ENCODE data around the gene ATP6V1G1. TPM values are rescaled to one million over a fixed set of nuclear protein-coding genes. Genes with fewer than 3 reads are reported as not detected.
"Not testable (repeated sequence)": the region's sequence is repeated elsewhere in the genome, so short reads cannot be mapped to it uniquely, and the experiment has no call there.

Gene ATP6V1G1
- total RNA-seq, 4 donors from 2014 or later = 151 to 210 (median 185) TPM

GRCh38 chr9:114565204-114565603 lies 22.4 kb upstream of the ATP6V1G1 start:
- no peaks in the 10 kb centered on the region for H3K4me1 ChIP-seq
- no peak overlapping the region for H3K4me3 ChIP-seq
- 63 to 74% methylated on average over 3 of the region's 3 CpGs for WGBS, 2 donors
- H3K36me3 ChIP-seq = no peaks in the 10 kb centered on the region
- no peak for TF ChIP-seq POLR2A (IDR thresholded peaks at IDR 0.05)
- TF ChIP-seq CTCF (IDR thresholded peaks at IDR 0.05) = no peak
- peaks cover 0 to 16% (median 0%) of the 10 kb centered on the region in 4 donors for H3K27me3 ChIP-seq
- H3K27ac ChIP-seq = no peak overlapping the region
- H3K9me3 ChIP-seq = no peaks in the 10 kb centered on the region
- no peak for DNase-seq
- intact Hi-C loops (cut with DNase I) = no loop called here

- no peaks in the 10 kb centered on the region for H3K9me3 ChIP-seq
- no peak for DNase-seq
- no peak overlapping the region for H3K4me3 ChIP-seq
- no peak for TF ChIP-seq CTCF (IDR thresholded peaks at IDR 0.05)
- TF ChIP-seq POLR2A (IDR thresholded peaks at IDR 0.05) = no peak
- H3K27ac ChIP-seq = no peak overlapping the region
- intact Hi-C loops (cut with DNase I) = no loop called here
- no peaks in the 10 kb centered on the region for H3K4me1 ChIP-seq
- H3K27me3 ChIP-seq = peaks cover 0 to 4% (median 0%) of the 10 kb centered on the region in 4 donors
- 86 to 87% methylated on average over 7 of the region's 7 CpGs for WGBS, 2 donors
- no peaks in the 10 kb centered on the region for H3K36me3 ChIP-seq
Observed at GRCh38 chr9:114570742-114571141, 16.8 kb upstream of the ATP6V1G1 start.

- H3K36me3 ChIP-seq = no peaks in the 10 kb centered on the region
- 66 to 68% methylated on average over 3 of the region's 3 CpGs for WGBS, 2 donors
- DNase-seq = no peak
- intact Hi-C loops (cut with DNase I) = no loop called here
- no peak overlapping the region for H3K27ac ChIP-seq
- H3K9me3 ChIP-seq = no peaks in the 10 kb centered on the region
- peaks cover 0 to 4% (median 0%) of the 10 kb centered on the region in 4 donors for H3K27me3 ChIP-seq
- TF ChIP-seq CTCF (IDR thresholded peaks at IDR 0.05) = no peak
- TF ChIP-seq POLR2A (IDR thresholded peaks at IDR 0.05) = no peak
- H3K4me3 ChIP-seq = no peak overlapping the region
- H3K4me1 ChIP-seq = no peaks in the 10 kb centered on the region
Observed at GRCh38 chr9:114571391-114571790, 16.2 kb upstream of the ATP6V1G1 start.

GRCh38 chr9:114572199-114572598 lies 15.4 kb upstream of the ATP6V1G1 start:
- intact Hi-C loops (cut with DNase I) = no loop called here
- WGBS, 2 donors = 77 to 86% methylated on average over 6 of the region's 6 CpGs
- H3K27ac ChIP-seq = no peak overlapping the region
- H3K27me3 ChIP-seq = peaks cover 0 to 4% (median 0%) of the 10 kb centered on the region in 4 donors
- TF ChIP-seq POLR2A (IDR thresholded peaks at IDR 0.05) = no peak
- TF ChIP-seq CTCF (IDR thresholded peaks at IDR 0.05) = no peak
- H3K36me3 ChIP-seq = no peaks in the 10 kb centered on the region
- H3K4me3 ChIP-seq = no peak overlapping the region
- no peaks in the 10 kb centered on the region for H3K9me3 ChIP-seq
- H3K4me1 ChIP-seq = no peaks in the 10 kb centered on the region
- no peak for DNase-seq

GRCh38 chr9:114574438-114574837 lies 13.1 kb upstream of the ATP6V1G1 start:
- 14 to 24% methylated on average over 1 of the region's 1 CpG for WGBS, 2 donors
- intact Hi-C loops (cut with DNase I) = no loop called here
- no peak overlapping the region for H3K4me3 ChIP-seq

GRCh38 chr9:114576779-114577178 lies 10.8 kb upstream of the ATP6V1G1 start:
- DNase-seq; H3K27me3 ChIP-seq; intact Hi-C loops (cut with DNase I); H3K4me3 ChIP-seq; H3K9me3 ChIP-seq; H3K27ac ChIP-seq; H3K36me3 ChIP-seq; H3K4me1 ChIP-seq: not testable (repeated sequence)
- 70 to 79% methylated on average over 5 of the region's 5 CpGs for WGBS, 2 donors

More at GRCh38 chr9:114574438-114574837, 13.1 kb upstream of the ATP6V1G1 start:
- Histone ChIP-seq H3K36me3 (no peaks in the 10 kb centered on the region), H3K27me3 (peaks cover 0 to 4% (median 0%) of the 10 kb centered on the region in 4 donors), H3K4me1 (no peaks in the 10 kb centered on the region), H3K9me3 (no peaks in the 10 kb centered on the region), H3K27ac (no peak overlapping the region)
- TF ChIP-seq CTCF (IDR thresholded peaks at IDR 0.05) (no peak), POLR2A (IDR thresholded peaks at IDR 0.05) (no peak)
- DNase-seq = no peak

- intact Hi-C loops (cut with DNase I); H3K36me3 ChIP-seq; H3K9me3 ChIP-seq; DNase-seq; H3K4me1 ChIP-seq; H3K27ac ChIP-seq; H3K4me3 ChIP-seq; H3K27me3 ChIP-seq: not testable (repeated sequence)
- WGBS, 2 donors = 76 to 93% methylated on average over 5 of the region's 5 CpGs
Observed at GRCh38 chr9:114578134-114578533, 9.4 kb upstream of the ATP6V1G1 start.
